HPDE6-E6E7 (cell line): Measurements from ENCODE around the gene PDLIM5.
"Not testable (repeated sequence)": the region's sequence is repeated elsewhere in the genome, so short reads cannot be mapped to it uniquely, and the experiment has no call there.

Experiments
- DNase-seq: peaks from one replicate; pipeline ENCODE4 v3.0.0; 2011; ENCODE audit warnings: missing footprints; ENCODE audit errors: extremely low spot score

Gene PDLIM5

GRCh38 chr4:94595013-94595412, 143.3 kb downstream of the PDLIM5 start:
- DNase-seq: no peak

- DNase-seq: peak; percentile 21
Measured at GRCh38 chr4:94595880-94596483, 144.2 kb downstream of the PDLIM5 start.

GRCh38 chr4:94598758-94599157, 147.0 kb downstream of the PDLIM5 start:
- no peak for DNase-seq

- DNase-seq: no peak
Measured at GRCh38 chr4:94603170-94603747, 151.5 kb downstream of the PDLIM5 start.

GRCh38 chr4:94605241-94605805, 153.6 kb downstream of the PDLIM5 start:
- no peak for DNase-seq

GRCh38 chr4:94610145-94610544, 158.4 kb downstream of the PDLIM5 start:
- DNase-seq: no peak

- no peak for DNase-seq
Measured at GRCh38 chr4:94613248-94613647, 161.5 kb downstream of the PDLIM5 start.

GRCh38 chr4:94615451-94615850, 163.7 kb downstream of the PDLIM5 start:
- DNase-seq: no peak

- DNase-seq: peak; percentile 16
Measured at GRCh38 chr4:94621491-94622080, 169.8 kb downstream of the PDLIM5 start.

- no peak for DNase-seq
Measured at GRCh38 chr4:94623126-94623911, 171.6 kb downstream of the PDLIM5 start.

- no peak for DNase-seq
Measured at GRCh38 chr4:94626942-94627341, 175.2 kb downstream of the PDLIM5 start.

- DNase-seq: not testable (repeated sequence)
Measured at GRCh38 chr4:94629058-94629457, 177.3 kb downstream of the PDLIM5 start.

- DNase-seq: no peak
Measured at GRCh38 chr4:94629837-94630236, 178.1 kb downstream of the PDLIM5 start.

- DNase-seq: no peak
Measured at GRCh38 chr4:94634271-94634670, 182.5 kb downstream of the PDLIM5 start.

GRCh38 chr4:94635177-94635576, 183.4 kb downstream of the PDLIM5 start:
- DNase-seq: no peak

GRCh38 chr4:94636004-94636403, 184.3 kb downstream of the PDLIM5 start:
- no peak for DNase-seq

GRCh38 chr4:94639298-94639697, 187.6 kb downstream of the PDLIM5 start:
- no peak for DNase-seq

- no peak for DNase-seq
Measured at GRCh38 chr4:94640151-94640550, 188.4 kb downstream of the PDLIM5 start.

- peak; percentile 13 for DNase-seq
Measured at GRCh38 chr4:94641702-94642560, 190.2 kb downstream of the PDLIM5 start.

GRCh38 chr4:94642561-94642866, 190.8 kb downstream of the PDLIM5 start:
- no peak for DNase-seq

GRCh38 chr4:94648699-94649098, 197.0 kb downstream of the PDLIM5 start:
- DNase-seq: no peak
